Right lobe of liver (tissue), 4 donors: ENCODE results near the gene TNFRSF1B.

ENCODE experiments used
- POLR2A ChIP-seq: fragments of 450-650 bp; IDR thresholded peaks from one replicate; pipeline ENCODE4 v1.6.1; 2017; ENCODE audit warnings: antibody characterized with exemption, mild to moderate bottlenecking
- TF ChIP-seq, protein P1 (sequence below), 4 donors: fragments of 200-600 bp in 3 of 4; fragments of 450-650 bp in 1 of 4; IDR thresholded peaks; one replicate each; pipeline versions ENCODE4 v1.5.1 to v1.8.0; 2016 to 2022; ENCODE audit warnings: antibody characterized with exemption in 4 of 4, mild to moderate bottlenecking in 2 of 4
- donor health status: DM: no; HTN: no; CAD: no.
- donor health status: DM: no; HTN: no; CAD: no.
- donor health status: DM: no; HTN: yes; CAD: no.

DNA sequence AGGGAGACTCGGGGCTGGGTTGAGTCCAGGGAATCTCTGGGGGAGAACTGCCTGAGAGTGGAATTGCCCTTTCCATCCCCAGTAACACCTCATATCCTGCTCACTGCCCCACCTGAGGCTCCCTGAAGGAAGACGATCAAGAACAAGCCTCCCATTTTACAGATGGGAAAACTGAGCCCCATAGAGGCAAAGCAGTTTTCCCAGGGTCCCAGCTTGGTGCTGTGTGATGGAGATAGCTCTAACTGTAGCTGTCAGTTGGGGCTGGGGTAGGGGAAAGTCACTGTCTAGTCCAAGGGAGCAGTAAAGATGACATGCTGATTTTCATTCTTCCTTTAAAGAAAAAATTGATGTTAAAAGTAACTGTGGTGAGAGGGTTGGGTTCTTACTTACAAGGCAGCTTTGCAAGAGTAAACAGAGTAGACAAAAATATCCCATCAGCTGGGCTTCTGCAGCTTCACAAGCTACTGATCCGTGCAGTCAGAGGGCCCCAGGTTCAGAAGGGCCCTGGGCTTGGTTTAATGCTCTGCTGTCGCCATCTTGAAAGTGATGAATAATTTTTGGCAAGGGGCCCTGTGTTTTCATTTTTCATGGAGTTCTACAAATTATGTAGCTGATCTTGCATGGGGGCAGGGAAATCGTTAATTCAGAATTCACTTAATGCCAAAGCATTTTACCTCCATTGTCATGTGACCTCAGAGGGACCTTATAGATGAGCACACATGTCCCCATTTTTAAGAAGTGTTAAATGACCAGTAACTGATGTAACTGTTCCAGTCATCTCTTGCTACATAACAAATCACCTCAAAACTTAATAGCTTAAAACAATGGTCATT is 17.6 kb upstream of the TNFRSF1B start:
- TF ChIP-seq, protein P1, sequence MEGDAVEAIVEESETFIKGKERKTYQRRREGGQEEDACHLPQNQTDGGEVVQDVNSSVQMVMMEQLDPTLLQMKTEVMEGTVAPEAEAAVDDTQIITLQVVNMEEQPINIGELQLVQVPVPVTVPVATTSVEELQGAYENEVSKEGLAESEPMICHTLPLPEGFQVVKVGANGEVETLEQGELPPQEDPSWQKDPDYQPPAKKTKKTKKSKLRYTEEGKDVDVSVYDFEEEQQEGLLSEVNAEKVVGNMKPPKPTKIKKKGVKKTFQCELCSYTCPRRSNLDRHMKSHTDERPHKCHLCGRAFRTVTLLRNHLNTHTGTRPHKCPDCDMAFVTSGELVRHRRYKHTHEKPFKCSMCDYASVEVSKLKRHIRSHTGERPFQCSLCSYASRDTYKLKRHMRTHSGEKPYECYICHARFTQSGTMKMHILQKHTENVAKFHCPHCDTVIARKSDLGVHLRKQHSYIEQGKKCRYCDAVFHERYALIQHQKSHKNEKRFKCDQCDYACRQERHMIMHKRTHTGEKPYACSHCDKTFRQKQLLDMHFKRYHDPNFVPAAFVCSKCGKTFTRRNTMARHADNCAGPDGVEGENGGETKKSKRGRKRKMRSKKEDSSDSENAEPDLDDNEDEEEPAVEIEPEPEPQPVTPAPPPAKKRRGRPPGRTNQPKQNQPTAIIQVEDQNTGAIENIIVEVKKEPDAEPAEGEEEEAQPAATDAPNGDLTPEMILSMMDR (IDR thresholded peaks at IDR 0.05): no peak
- TF ChIP-seq POLR2A: no peak
